Measurements from ENCODE around the gene ISLR. TPM values are rescaled to one million over a fixed set of nuclear protein-coding genes. Genes with fewer than 3 reads are reported as not detected.

The ISLR gene
- total and polyA plus RNA-seq, 2 experiments from 2014 or later = 0.55 TPM; not detected in 1

DNA sequence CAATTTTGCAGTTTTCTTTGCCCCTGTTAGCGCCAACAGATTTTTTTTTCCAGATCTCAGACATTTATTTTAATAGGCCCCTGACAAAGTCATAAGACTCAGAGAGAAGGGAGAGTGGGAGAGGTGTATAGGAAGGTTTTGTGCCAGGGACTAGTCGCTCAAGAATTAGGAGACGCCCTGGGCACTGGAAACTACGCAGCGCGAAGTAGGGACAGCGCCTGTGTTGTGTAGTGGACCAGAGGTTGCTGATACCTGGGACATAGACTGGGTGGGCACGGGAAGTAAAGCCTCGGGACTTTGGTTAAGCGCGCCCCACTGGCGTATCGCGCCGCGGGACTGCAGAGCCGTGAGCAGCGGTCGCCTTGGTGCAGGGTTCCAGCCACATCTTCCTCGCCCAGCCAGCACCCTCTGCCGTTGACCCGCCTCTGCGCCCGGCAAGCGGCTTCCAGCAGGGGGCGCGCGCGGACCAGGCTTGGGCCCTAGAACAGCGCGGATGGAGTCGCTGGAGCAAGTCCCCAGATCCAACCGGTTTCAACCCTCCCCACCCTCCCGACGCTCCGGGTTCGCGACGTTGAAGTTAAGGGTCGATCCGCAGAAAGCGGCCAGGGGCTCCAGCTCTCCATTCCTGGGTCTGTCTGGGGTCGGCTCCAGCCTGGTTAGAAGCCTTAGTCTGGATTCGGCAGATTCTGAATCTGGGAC, 46.1 kb upstream of the ISLR start:
- Histone ChIP-seq H3K79me2 (replicated peaks; ENCODE audit: insufficient read depth) (no peaks in the 10 kb centered on the region), H2AFZ (peak overlapping the region; percentile 76), H4K20me1 (replicated peaks; ENCODE audit: insufficient read depth) (no peaks in the 10 kb centered on the region), H3K4me3 (peak overlapping the region; percentile 75), H3K27ac (ENCODE audit: low read depth) (no peak overlapping the region), H3F3A (replicated peaks; ENCODE audit: low read depth) (peaks cover 19% of the 10 kb centered on the region; the same call in 1 of the 2 replicates), H3K36me3 (ENCODE audit: insufficient read depth) (no peaks in the 10 kb centered on the region), H3K27me3 (ENCODE audit: insufficient read depth) (peaks cover 87% of the 10 kb centered on the region), H3K4me2 (peak overlapping the region; percentile 92), H3K9me2 (ENCODE audit: insufficient read depth) (no peaks in the 10 kb centered on the region), H3K4me1 (ENCODE audit: insufficient read depth) (peaks cover 54% of the 10 kb centered on the region)
- TF ChIP-seq STAT1 (IDR thresholded peaks at IDR 0.05; ENCODE audit: unreplicated experiment) (no peak), EZH2phosphoT487 (IDR thresholded peaks at IDR 0.05; ENCODE audit: unreplicated experiment) (no peak), ZNF114 (CRISPR knock-in tag; IDR thresholded peaks at IDR 0.05) (no peak), POLR2AphosphoS5 (IDR thresholded peaks at IDR 0.05; ENCODE audit: low read depth) (no peak), ZNF331 (CRISPR knock-in tag; IDR thresholded peaks at IDR 0.05; ENCODE audit: low read depth) (no peak), CREB1 (CRISPR knock-in tag; IDR thresholded peaks at IDR 0.05; ENCODE audit: low read depth) (no peak), EZH2 (IDR thresholded peaks at IDR 0.05; ENCODE audit: low read depth, unreplicated experiment) (no peak), NANOG (IDR thresholded peaks at IDR 0.05; ENCODE audit: borderline replicate concordance) (no peak)
- TF ChIP-seq, protein P1, sequence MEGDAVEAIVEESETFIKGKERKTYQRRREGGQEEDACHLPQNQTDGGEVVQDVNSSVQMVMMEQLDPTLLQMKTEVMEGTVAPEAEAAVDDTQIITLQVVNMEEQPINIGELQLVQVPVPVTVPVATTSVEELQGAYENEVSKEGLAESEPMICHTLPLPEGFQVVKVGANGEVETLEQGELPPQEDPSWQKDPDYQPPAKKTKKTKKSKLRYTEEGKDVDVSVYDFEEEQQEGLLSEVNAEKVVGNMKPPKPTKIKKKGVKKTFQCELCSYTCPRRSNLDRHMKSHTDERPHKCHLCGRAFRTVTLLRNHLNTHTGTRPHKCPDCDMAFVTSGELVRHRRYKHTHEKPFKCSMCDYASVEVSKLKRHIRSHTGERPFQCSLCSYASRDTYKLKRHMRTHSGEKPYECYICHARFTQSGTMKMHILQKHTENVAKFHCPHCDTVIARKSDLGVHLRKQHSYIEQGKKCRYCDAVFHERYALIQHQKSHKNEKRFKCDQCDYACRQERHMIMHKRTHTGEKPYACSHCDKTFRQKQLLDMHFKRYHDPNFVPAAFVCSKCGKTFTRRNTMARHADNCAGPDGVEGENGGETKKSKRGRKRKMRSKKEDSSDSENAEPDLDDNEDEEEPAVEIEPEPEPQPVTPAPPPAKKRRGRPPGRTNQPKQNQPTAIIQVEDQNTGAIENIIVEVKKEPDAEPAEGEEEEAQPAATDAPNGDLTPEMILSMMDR (conservative IDR thresholded peaks at IDR 0.05; ENCODE audit: low read depth in 2 of 2) = peak; percentile 67 to 100
- TF ChIP-seq, protein P2, sequence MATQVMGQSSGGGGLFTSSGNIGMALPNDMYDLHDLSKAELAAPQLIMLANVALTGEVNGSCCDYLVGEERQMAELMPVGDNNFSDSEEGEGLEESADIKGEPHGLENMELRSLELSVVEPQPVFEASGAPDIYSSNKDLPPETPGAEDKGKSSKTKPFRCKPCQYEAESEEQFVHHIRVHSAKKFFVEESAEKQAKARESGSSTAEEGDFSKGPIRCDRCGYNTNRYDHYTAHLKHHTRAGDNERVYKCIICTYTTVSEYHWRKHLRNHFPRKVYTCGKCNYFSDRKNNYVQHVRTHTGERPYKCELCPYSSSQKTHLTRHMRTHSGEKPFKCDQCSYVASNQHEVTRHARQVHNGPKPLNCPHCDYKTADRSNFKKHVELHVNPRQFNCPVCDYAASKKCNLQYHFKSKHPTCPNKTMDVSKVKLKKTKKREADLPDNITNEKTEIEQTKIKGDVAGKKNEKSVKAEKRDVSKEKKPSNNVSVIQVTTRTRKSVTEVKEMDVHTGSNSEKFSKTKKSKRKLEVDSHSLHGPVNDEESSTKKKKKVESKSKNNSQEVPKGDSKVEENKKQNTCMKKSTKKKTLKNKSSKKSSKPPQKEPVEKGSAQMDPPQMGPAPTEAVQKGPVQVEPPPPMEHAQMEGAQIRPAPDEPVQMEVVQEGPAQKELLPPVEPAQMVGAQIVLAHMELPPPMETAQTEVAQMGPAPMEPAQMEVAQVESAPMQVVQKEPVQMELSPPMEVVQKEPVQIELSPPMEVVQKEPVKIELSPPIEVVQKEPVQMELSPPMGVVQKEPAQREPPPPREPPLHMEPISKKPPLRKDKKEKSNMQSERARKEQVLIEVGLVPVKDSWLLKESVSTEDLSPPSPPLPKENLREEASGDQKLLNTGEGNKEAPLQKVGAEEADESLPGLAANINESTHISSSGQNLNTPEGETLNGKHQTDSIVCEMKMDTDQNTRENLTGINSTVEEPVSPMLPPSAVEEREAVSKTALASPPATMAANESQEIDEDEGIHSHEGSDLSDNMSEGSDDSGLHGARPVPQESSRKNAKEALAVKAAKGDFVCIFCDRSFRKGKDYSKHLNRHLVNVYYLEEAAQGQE (IDR thresholded peaks at IDR 0.05; ENCODE audit: unreplicated experiment) = peak; percentile 34
- TF ChIP-seq, protein P3, sequence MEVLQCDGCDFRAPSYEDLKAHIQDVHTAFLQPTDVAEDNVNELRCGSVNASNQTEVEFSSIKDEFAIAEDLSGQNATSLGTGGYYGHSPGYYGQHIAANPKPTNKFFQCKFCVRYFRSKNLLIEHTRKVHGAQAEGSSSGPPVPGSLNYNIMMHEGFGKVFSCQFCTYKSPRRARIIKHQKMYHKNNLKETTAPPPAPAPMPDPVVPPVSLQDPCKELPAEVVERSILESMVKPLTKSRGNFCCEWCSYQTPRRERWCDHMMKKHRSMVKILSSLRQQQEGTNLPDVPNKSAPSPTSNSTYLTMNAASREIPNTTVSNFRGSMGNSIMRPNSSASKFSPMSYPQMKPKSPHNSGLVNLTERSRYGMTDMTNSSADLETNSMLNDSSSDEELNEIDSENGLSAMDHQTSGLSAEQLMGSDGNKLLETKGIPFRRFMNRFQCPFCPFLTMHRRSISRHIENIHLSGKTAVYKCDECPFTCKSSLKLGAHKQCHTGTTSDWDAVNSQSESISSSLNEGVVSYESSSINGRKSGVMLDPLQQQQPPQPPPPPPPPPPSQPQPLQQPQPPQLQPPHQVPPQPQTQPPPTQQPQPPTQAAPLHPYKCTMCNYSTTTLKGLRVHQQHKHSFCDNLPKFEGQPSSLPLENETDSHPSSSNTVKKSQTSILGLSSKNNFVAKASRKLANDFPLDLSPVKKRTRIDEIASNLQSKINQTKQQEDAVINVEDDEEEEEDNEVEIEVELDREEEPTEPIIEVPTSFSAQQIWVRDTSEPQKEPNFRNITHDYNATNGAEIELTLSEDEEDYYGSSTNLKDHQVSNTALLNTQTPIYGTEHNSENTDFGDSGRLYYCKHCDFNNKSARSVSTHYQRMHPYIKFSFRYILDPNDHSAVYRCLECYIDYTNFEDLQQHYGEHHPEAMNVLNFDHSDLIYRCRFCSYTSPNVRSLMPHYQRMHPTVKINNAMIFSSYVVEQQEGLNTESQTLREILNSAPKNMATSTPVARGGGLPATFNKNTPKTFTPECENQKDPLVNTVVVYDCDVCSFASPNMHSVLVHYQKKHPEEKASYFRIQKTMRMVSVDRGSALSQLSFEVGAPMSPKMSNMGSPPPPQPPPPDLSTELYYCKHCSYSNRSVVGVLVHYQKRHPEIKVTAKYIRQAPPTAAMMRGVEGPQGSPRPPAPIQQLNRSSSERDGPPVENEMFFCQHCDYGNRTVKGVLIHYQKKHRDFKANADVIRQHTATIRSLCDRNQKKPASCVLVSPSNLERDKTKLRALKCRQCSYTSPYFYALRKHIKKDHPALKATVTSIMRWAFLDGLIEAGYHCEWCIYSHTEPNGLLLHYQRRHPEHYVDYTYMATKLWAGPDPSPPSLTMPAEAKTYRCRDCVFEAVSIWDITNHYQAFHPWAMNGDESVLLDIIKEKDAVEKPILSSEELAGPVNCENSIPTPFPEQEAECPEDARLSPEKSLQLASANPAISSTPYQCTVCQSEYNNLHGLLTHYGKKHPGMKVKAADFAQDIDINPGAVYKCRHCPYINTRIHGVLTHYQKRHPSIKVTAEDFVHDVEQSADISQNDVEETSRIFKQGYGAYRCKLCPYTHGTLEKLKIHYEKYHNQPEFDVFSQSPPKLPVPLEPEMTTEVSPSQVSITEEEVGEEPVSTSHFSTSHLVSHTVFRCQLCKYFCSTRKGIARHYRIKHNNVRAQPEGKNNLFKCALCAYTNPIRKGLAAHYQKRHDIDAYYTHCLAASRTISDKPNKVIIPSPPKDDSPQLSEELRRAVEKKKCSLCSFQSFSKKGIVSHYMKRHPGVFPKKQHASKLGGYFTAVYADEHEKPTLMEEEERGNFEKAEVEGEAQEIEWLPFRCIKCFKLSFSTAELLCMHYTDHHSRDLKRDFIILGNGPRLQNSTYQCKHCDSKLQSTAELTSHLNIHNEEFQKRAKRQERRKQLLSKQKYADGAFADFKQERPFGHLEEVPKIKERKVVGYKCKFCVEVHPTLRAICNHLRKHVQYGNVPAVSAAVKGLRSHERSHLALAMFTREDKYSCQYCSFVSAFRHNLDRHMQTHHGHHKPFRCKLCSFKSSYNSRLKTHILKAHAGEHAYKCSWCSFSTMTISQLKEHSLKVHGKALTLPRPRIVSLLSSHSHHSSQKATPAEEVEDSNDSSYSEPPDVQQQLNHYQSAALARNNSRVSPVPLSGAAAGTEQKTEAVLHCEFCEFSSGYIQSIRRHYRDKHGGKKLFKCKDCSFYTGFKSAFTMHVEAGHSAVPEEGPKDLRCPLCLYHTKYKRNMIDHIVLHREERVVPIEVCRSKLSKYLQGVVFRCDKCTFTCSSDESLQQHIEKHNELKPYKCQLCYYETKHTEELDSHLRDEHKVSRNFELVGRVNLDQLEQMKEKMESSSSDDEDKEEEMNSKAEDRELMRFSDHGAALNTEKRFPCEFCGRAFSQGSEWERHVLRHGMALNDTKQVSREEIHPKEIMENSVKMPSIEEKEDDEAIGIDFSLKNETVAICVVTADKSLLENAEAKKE (CRISPR knock-in tag; IDR thresholded peaks at IDR 0.05) = no peak
- H3K27me3 Mint-ChIP-seq (ENCODE audit: insufficient read depth, low read depth, poor library complexity) = peaks cover 73% of the 10 kb centered on the region
- DNase-seq (ENCODE audit: low spot score) (peak; percentile 95), ATAC-seq (peak; percentile 75)
- H3K4me1 Mint-ChIP-seq = peaks cover 50% of the 10 kb centered on the region
- no peaks in the 10 kb centered on the region for H3K36me3 Mint-ChIP-seq (ENCODE audit: low read depth)
- H3K4me3 Mint-ChIP-seq = peak overlapping the region; percentile 68
- no peaks in the 10 kb centered on the region for H3K9me3 Mint-ChIP-seq
- no peak overlapping the region for H3K27ac Mint-ChIP-seq

Measured in GM23338 (cell line).